SU-DHL-6 (cell line): ENCODE data around the gene FRMPD4.
A peak's percentile ranks its signal among the peaks of the same experiment; 100 is the strongest.

ENCODE experiments used
- H2AFZ ChIP-seq: fragments of 200-600 bp; sonication (generic); 2 replicates; pipeline ENCODE4 v1.6.1; 2014; ENCODE audit warnings: low read depth, mild to moderate bottlenecking, moderate library complexity, mixed read lengths, antibody characterized with exemption, low read length; ENCODE audit not compliant: severe bottlenecking
- H3F3A ChIP-seq: fragments of 200-600 bp; shearing (Covaris generic); 2 replicates; pipeline ENCODE4 v1.6.0; 2016; ENCODE audit warnings: antibody characterized with exemption, mild to moderate bottlenecking; ENCODE audit not compliant: insufficient read depth
- H3K27ac ChIP-seq: fragments of 200-600 bp; sonication (generic); 2 replicates; pipeline ENCODE4 v1.5.1; 2016; ENCODE audit warnings: low read depth, mild to moderate bottlenecking, low read length, moderate library complexity, mixed read lengths
- H3K27me3 ChIP-seq: fragments of 200-600 bp; sonication (generic), shearing (Covaris generic); 2 replicates; pipeline ENCODE4 v1.6.0; 2014; ENCODE audit warnings: mild to moderate bottlenecking, low read length
- H3K36me3 ChIP-seq: fragments of 200-600 bp; sonication (generic); 2 replicates; pipeline ENCODE4 v1.6.1; 2014; ENCODE audit warnings: mild to moderate bottlenecking, low read length, mixed read lengths
- H3K4me2 ChIP-seq: fragments of 300-600, 200-600 bp; shearing (Covaris generic), sonication (generic); 2 replicates; pipeline ENCODE4 v1.6.0; 2014; ENCODE audit warnings: low read length, low read depth, mild to moderate bottlenecking; ENCODE audit not compliant: poor library complexity, severe bottlenecking
- H3K4me3 ChIP-seq: fragments of 200-600 bp; sonication (generic); 2 replicates; pipeline ENCODE4 v1.5.1; 2014; ENCODE audit warnings: antibody characterized with exemption, low read length, mild to moderate bottlenecking, mixed read lengths; ENCODE audit not compliant: insufficient read depth, poor library complexity, severe bottlenecking
- H3K79me2 ChIP-seq: fragments of 200-600 bp; sonication (generic); 2 replicates; pipeline ENCODE4 v1.6.1; 2014; ENCODE audit warnings: mild to moderate bottlenecking, low read length, moderate library complexity; ENCODE audit not compliant: insufficient read depth
- H3K9ac ChIP-seq: fragments of 200-600 bp; sonication (generic); 2 replicates; pipeline ENCODE4 v1.7.0; 2014; ENCODE audit warnings: mild to moderate bottlenecking, low read length
- H3K9me2 ChIP-seq: fragments of 200-600 bp; sonication (generic); replicated peaks from 2 replicates; pipeline ENCODE4 v1.6.1; 2014; ENCODE audit warnings: low read length; ENCODE audit not compliant: insufficient read depth
- H3K9me3 ChIP-seq: fragments of 200-600 bp; sonication (generic); 2 replicates; pipeline ENCODE4 v1.6.1; 2014; ENCODE audit warnings: low read length, mixed read lengths; ENCODE audit not compliant: insufficient read depth
- H4K20me1 ChIP-seq: fragments of 200-600 bp; sonication (generic); 2 replicates; pipeline ENCODE4 v1.6.1; 2014; ENCODE audit warnings: low read depth, mild to moderate bottlenecking, antibody characterized with exemption, low read length, moderate library complexity, mixed read lengths
- EZH2phosphoT487 ChIP-seq: fragments of 200-600 bp; sonication (generic), shearing (Covaris generic); conservative IDR thresholded peaks from 2 replicates; pipeline ENCODE4 v1.6.1; 2018; ENCODE audit warnings: mild to moderate bottlenecking, antibody characterized with exemption, low read length, moderate library complexity, mixed read lengths
- TF ChIP-seq, protein P1 (sequence below): fragments of 200-600 bp; sonication (generic); IDR thresholded peaks from one replicate; pipeline ENCODE4 v1.5.1; 2017; ENCODE audit warnings: antibody characterized with exemption, mild to moderate bottlenecking, low read length, moderate library complexity; ENCODE audit not compliant: insufficient read depth, poor library complexity, severe bottlenecking

The FRMPD4 gene

GRCh38 chrX:12564221-12564620, 425.9 kb downstream of the FRMPD4 start:
- H3K9me2 ChIP-seq, result no peaks in the 10 kb centered on the region
- no peaks in the 10 kb centered on the region for H3K9me3 ChIP-seq
- no peak overlapping the region for H3K9ac ChIP-seq
- H2AFZ ChIP-seq, result no peak overlapping the region
- no peak overlapping the region for H3K27ac ChIP-seq
- H4K20me1 ChIP-seq, result no peaks in the 10 kb centered on the region
- H3K27me3 ChIP-seq, result no peaks in the 10 kb centered on the region
- H3K79me2 ChIP-seq, result no peaks in the 10 kb centered on the region
- TF ChIP-seq EZH2phosphoT487, result no peak
- TF ChIP-seq, protein P1, sequence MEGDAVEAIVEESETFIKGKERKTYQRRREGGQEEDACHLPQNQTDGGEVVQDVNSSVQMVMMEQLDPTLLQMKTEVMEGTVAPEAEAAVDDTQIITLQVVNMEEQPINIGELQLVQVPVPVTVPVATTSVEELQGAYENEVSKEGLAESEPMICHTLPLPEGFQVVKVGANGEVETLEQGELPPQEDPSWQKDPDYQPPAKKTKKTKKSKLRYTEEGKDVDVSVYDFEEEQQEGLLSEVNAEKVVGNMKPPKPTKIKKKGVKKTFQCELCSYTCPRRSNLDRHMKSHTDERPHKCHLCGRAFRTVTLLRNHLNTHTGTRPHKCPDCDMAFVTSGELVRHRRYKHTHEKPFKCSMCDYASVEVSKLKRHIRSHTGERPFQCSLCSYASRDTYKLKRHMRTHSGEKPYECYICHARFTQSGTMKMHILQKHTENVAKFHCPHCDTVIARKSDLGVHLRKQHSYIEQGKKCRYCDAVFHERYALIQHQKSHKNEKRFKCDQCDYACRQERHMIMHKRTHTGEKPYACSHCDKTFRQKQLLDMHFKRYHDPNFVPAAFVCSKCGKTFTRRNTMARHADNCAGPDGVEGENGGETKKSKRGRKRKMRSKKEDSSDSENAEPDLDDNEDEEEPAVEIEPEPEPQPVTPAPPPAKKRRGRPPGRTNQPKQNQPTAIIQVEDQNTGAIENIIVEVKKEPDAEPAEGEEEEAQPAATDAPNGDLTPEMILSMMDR, result no peak
- H3F3A ChIP-seq, result no peaks in the 10 kb centered on the region
- H3K36me3 ChIP-seq, result no peaks in the 10 kb centered on the region
- H3K4me3 ChIP-seq, result no peak overlapping the region
- H3K4me2 ChIP-seq, result no peak overlapping the region

- Histone ChIP-seq H3K4me3 (no peak overlapping the region), H3K9ac (no peak overlapping the region), H4K20me1 (no peaks in the 10 kb centered on the region), H3K4me2 (no peak overlapping the region), H3K27ac (no peak overlapping the region), H2AFZ (no peak overlapping the region), H3K9me3 (no peaks in the 10 kb centered on the region), H3K36me3 (no peaks in the 10 kb centered on the region), H3F3A (no peaks in the 10 kb centered on the region), H3K27me3 (no peaks in the 10 kb centered on the region), H3K9me2 (no peaks in the 10 kb centered on the region), H3K79me2 (no peaks in the 10 kb centered on the region)
- TF ChIP-seq, protein P1, result peak; percentile 47
- TF ChIP-seq EZH2phosphoT487, result no peak
These were observed 429.6 kb downstream of the FRMPD4 start for GRCh38 chrX:12567857-12568256.

DNA sequence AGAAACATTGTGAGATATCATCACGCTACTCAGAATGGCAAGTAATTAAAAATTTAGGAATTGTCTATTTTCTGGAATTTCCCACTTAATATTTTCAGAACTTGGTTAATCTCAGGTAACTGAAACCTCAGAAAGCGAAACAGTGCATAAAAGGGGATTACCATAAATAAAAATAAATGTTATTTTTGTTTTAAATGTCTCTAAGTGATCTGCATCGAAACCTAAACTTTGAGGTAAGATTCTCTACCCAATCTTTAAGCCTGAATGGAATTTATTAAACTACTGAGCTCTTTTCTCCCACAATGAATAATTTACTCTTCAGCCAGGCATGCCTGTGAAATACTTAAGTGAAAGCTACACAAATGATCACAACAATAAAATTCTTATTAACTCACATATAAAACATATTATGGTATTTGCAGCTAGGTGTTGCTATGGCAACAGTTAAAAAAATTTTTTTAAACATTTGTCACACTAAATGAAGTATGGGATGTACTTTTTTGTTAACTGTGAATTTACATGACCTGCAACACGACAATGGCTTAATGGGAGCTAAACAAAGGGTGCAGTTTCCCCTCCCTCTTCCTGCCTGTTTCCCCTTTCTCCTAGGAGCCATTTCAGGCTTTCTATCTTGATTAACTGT, 432.7 kb downstream of the FRMPD4 start:
- Histone ChIP-seq H3K9me2 (no peaks in the 10 kb centered on the region), H3K9ac (no peak overlapping the region), H3K36me3 (no peaks in the 10 kb centered on the region), H3K79me2 (no peaks in the 10 kb centered on the region), H3K27ac (no peak overlapping the region), H4K20me1 (no peaks in the 10 kb centered on the region), H3K4me3 (no peak overlapping the region), H3K4me2 (no peak overlapping the region), H3K27me3 (no peaks in the 10 kb centered on the region), H3F3A (no peaks in the 10 kb centered on the region), H2AFZ (no peak overlapping the region), H3K9me3 (no peaks in the 10 kb centered on the region)
- no peak for TF ChIP-seq EZH2phosphoT487
- TF ChIP-seq, protein P1, result no peak
